ENCODE results near the gene AIP. TPM values are rescaled to one million over a fixed set of nuclear protein-coding genes. Genes with fewer than 3 reads are reported as not detected.
"Not testable (repeated sequence)": the region's sequence is repeated elsewhere in the genome, so short reads cannot be mapped to it uniquely, and the experiment has no call there.

Gene AIP
- total RNA-seq, 1 donor from 2014 or later, result 32.9 TPM

DNA sequence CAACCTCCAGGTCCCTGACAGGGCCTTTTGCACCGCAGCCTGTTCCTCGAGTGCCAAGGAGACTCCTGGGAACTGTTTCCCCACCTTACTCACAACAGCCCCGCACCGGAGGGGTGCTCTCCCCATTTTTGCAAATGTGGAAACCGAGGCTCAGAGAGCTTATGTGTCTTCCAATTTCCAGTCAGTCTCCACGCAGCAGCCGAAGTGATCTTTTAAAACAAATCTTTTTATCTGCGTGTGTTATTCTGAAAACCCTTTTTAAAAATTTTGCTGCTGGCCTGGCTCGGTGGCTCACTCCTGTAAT, 13.4 kb upstream of the AIP start:
- TF ChIP-seq, protein P1, sequence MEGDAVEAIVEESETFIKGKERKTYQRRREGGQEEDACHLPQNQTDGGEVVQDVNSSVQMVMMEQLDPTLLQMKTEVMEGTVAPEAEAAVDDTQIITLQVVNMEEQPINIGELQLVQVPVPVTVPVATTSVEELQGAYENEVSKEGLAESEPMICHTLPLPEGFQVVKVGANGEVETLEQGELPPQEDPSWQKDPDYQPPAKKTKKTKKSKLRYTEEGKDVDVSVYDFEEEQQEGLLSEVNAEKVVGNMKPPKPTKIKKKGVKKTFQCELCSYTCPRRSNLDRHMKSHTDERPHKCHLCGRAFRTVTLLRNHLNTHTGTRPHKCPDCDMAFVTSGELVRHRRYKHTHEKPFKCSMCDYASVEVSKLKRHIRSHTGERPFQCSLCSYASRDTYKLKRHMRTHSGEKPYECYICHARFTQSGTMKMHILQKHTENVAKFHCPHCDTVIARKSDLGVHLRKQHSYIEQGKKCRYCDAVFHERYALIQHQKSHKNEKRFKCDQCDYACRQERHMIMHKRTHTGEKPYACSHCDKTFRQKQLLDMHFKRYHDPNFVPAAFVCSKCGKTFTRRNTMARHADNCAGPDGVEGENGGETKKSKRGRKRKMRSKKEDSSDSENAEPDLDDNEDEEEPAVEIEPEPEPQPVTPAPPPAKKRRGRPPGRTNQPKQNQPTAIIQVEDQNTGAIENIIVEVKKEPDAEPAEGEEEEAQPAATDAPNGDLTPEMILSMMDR (IDR thresholded peaks at IDR 0.05; ENCODE audit: unreplicated experiment), result no peak
- Mint-ChIP-seq H3K9me3 (ENCODE audit: unreplicated experiment) (no peaks in the 10 kb centered on the region), H3K27me3 (ENCODE audit: unreplicated experiment) (peaks cover 2% of the 10 kb centered on the region), H3K36me3 (ENCODE audit: low read depth, unreplicated experiment) (no peaks in the 10 kb centered on the region), H3K4me3 (ENCODE audit: unreplicated experiment) (peak overlapping the region; percentile 71), H3K27ac (ENCODE audit: unreplicated experiment) (no peak overlapping the region), H3K4me1 (ENCODE audit: unreplicated experiment) (peaks cover 10% of the 10 kb centered on the region)
- no peak for DNase-seq (ENCODE audit: low spot score)

- Mint-ChIP-seq H3K27ac (ENCODE audit: unreplicated experiment) (no peak overlapping the region), H3K27me3 (ENCODE audit: unreplicated experiment) (peaks cover 2% of the 10 kb centered on the region), H3K9me3 (ENCODE audit: unreplicated experiment) (no peaks in the 10 kb centered on the region), H3K36me3 (ENCODE audit: low read depth, unreplicated experiment) (no peaks in the 10 kb centered on the region), H3K4me3 (ENCODE audit: unreplicated experiment) (peak overlapping the region; percentile 56), H3K4me1 (ENCODE audit: unreplicated experiment) (peaks cover 6% of the 10 kb centered on the region)
- TF ChIP-seq, protein P1 (IDR thresholded peaks at IDR 0.05; ENCODE audit: unreplicated experiment), result no peak
- DNase-seq (ENCODE audit: low spot score), result no peak
Observed at GRCh38 chr11:67470337-67471002, 12.4 kb upstream of the AIP start.

GRCh38 chr11:67472882-67473281, 9.9 kb upstream of the AIP start:
- Mint-ChIP-seq H3K4me3 (ENCODE audit: unreplicated experiment) (no peak overlapping the region), H3K4me1 (ENCODE audit: unreplicated experiment) (peaks cover 6% of the 10 kb centered on the region), H3K27ac (ENCODE audit: unreplicated experiment) (no peak overlapping the region), H3K9me3 (ENCODE audit: unreplicated experiment) (no peaks in the 10 kb centered on the region), H3K36me3 (ENCODE audit: low read depth, unreplicated experiment) (no peaks in the 10 kb centered on the region), H3K27me3 (ENCODE audit: unreplicated experiment) (peaks cover 1% of the 10 kb centered on the region)
- TF ChIP-seq, protein P1 (IDR thresholded peaks at IDR 0.05; ENCODE audit: unreplicated experiment), result no peak
- no peak for DNase-seq (ENCODE audit: low spot score)

- not testable (repeated sequence) for DNase-seq (ENCODE audit: low spot score); H3K4me1 Mint-ChIP-seq (ENCODE audit: unreplicated experiment); H3K27me3 Mint-ChIP-seq (ENCODE audit: unreplicated experiment); H3K36me3 Mint-ChIP-seq (ENCODE audit: low read depth, unreplicated experiment); H3K27ac Mint-ChIP-seq (ENCODE audit: unreplicated experiment); H3K9me3 Mint-ChIP-seq (ENCODE audit: unreplicated experiment); H3K4me3 Mint-ChIP-seq (ENCODE audit: unreplicated experiment)
Observed at GRCh38 chr11:67476692-67477091, 6.1 kb upstream of the AIP start.

DNA sequence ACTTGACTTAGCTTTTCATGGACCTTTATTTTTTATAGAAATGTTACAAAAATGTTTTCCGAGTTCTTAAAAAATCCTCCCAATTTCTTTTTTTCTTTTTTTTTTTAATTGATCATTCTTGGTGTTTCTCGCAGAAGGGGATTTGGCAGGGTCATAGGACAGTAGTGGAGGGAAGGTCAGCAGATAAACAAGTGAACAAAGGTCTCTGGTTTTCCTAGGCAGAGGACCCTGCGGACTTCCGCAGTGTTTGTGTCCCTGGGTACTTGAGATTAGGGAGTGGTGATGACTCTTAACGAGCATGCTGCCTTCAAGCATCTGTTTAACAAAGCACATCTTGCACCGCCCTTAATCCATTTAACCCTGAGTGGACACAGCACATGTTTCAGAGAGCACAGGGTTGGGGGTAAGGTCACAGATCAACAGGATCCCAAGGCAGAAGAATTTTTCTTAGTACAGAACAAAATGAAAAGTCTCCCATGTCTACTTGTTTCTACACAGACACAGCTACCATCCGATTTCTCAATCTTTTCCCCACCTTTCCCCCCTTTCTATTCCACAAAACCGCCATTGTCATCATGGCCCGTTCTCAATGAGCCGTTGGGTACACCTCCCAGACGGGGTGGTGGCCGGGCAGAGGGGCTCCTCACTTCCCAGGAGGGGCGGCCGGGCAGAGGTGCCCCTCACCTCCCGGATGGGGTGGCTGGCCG, 5.3 kb upstream of the AIP start:
- not testable (repeated sequence) for H3K36me3 Mint-ChIP-seq (ENCODE audit: low read depth, unreplicated experiment); H3K27me3 Mint-ChIP-seq (ENCODE audit: unreplicated experiment); H3K27ac Mint-ChIP-seq (ENCODE audit: unreplicated experiment); DNase-seq (ENCODE audit: low spot score); H3K4me1 Mint-ChIP-seq (ENCODE audit: unreplicated experiment); H3K9me3 Mint-ChIP-seq (ENCODE audit: unreplicated experiment); H3K4me3 Mint-ChIP-seq (ENCODE audit: unreplicated experiment)

- Mint-ChIP-seq H3K27me3 (ENCODE audit: unreplicated experiment) (peaks cover 10% of the 10 kb centered on the region), H3K36me3 (ENCODE audit: low read depth, unreplicated experiment) (peaks cover 17% of the 10 kb centered on the region), H3K4me1 (ENCODE audit: unreplicated experiment) (peaks cover 16% of the 10 kb centered on the region), H3K9me3 (ENCODE audit: unreplicated experiment) (no peaks in the 10 kb centered on the region), H3K27ac (ENCODE audit: unreplicated experiment) (peak overlapping the region; percentile 96), H3K4me3 (ENCODE audit: unreplicated experiment) (peak overlapping the region; percentile 93)
- TF ChIP-seq, protein P1 (IDR thresholded peaks at IDR 0.05; ENCODE audit: unreplicated experiment), result no peak
- no peak for DNase-seq (ENCODE audit: low spot score)
Observed at GRCh38 chr11:67482275-67482826, 475 bp upstream of the AIP start.
